ENCODE results near the gene KRT36. TPM values are rescaled to one million over a fixed set of nuclear protein-coding genes. Genes with fewer than 3 reads are reported as not detected.

KRT36 gene
- total RNA-seq, 4 donors from 2014 or later: not detected

- ATAC-seq (ENCODE audit: low FRiP score) (no peak), DNase-seq (ENCODE audit: low spot score) (no peak)
- TF ChIP-seq, protein P1, sequence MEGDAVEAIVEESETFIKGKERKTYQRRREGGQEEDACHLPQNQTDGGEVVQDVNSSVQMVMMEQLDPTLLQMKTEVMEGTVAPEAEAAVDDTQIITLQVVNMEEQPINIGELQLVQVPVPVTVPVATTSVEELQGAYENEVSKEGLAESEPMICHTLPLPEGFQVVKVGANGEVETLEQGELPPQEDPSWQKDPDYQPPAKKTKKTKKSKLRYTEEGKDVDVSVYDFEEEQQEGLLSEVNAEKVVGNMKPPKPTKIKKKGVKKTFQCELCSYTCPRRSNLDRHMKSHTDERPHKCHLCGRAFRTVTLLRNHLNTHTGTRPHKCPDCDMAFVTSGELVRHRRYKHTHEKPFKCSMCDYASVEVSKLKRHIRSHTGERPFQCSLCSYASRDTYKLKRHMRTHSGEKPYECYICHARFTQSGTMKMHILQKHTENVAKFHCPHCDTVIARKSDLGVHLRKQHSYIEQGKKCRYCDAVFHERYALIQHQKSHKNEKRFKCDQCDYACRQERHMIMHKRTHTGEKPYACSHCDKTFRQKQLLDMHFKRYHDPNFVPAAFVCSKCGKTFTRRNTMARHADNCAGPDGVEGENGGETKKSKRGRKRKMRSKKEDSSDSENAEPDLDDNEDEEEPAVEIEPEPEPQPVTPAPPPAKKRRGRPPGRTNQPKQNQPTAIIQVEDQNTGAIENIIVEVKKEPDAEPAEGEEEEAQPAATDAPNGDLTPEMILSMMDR (IDR thresholded peaks at IDR 0.05): no peak
Observed at GRCh38 chr17:41442739-41443138, 47.0 kb downstream of the KRT36 start.

GRCh38 chr17:41440531-41441033 is 49.1 kb downstream of the KRT36 start, which contains the start of gene KRT38:
KRT38 (minus strand) TSS chr17:41440983; CDS start chr17:41440921, 62 bp downstream.
- ATAC-seq (ENCODE audit: low FRiP score): no peak
- TF ChIP-seq, protein P1 (IDR thresholded peaks at IDR 0.05): no peak
- no peak for DNase-seq (ENCODE audit: low spot score)

GRCh38 chr17:41439375-41439774 is 50.3 kb downstream of the KRT36 start:
- no peak for DNase-seq (ENCODE audit: low spot score)
- TF ChIP-seq, protein P1 (IDR thresholded peaks at IDR 0.05): no peak
- no peak for ATAC-seq (ENCODE audit: low FRiP score)

DNA sequence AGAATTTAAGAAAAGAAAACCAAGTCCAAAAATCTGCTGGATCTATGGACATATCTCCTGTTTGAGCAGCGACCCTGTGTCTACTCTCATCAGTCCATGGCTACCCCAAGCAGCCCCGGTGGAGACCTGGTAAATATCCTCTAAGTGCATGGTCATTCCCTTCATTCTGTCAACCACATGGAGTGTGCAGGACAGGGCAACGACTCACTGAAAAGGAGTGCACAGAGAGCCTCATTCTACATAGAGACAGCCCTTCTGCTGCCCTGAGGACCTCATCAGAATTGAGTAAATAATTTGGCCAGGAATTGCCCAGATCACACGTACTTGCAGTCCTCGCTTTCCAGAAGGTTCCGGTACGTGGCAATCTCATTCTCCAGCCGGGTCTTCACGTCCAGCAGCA is 51.9 kb downstream of the KRT36 start:
- TF ChIP-seq, protein P1 (IDR thresholded peaks at IDR 0.05): no peak
- DNase-seq (ENCODE audit: low spot score) (no peak), ATAC-seq (ENCODE audit: low FRiP score) (no peak)

- TF ChIP-seq, protein P1 (IDR thresholded peaks at IDR 0.05): no peak
- ATAC-seq (ENCODE audit: low FRiP score) (no peak), DNase-seq (ENCODE audit: low spot score) (no peak)
Observed at GRCh38 chr17:41437254-41437653, 52.5 kb downstream of the KRT36 start.

Small RNA genes lying within 50 kb of the gene (small RNA-seq; reads per million reads assigned to genes)
- gene RNU2-32P: not detected

Other genes starting within 250 kb of the KRT36 start
- gene KRTAP9-4, start 240.2 kb downstream of the KRT36 start, total RNA-seq: not detected
- not detected for gene KRTAP9-9, start 234.5 kb downstream of the KRT36 start, total RNA-seq
- not detected for gene KRTAP9-6, start 224.5 kb downstream of the KRT36 start, total RNA-seq
- gene KRTAP9-7, start 214.2 kb downstream of the KRT36 start, total RNA-seq: not detected
- not detected for gene KRTAP29-1, start 187.1 kb downstream of the KRT36 start, total RNA-seq
- gene KRTAP16-1, start 180.6 kb downstream of the KRT36 start, total RNA-seq: not detected
- not detected for gene KRTAP17-1, start 174.2 kb downstream of the KRT36 start, total RNA-seq
- not detected for gene KRT33A, start 139.1 kb downstream of the KRT36 start, total RNA-seq
- not detected for gene KRT33B, start 120.1 kb downstream of the KRT36 start, total RNA-seq
- not detected for gene KRT34, start 107.6 kb downstream of the KRT36 start, total RNA-seq
- not detected for gene KRT31, start 92.3 kb downstream of the KRT36 start, total RNA-seq
- gene KRT37, start 65.3 kb downstream of the KRT36 start, total RNA-seq: not detected
- gene KRT38, start 48.9 kb downstream of the KRT36 start, total RNA-seq: not detected
- gene KRT32, start 22.5 kb downstream of the KRT36 start, total RNA-seq: not detected
- not detected for gene KRT35, start 8.8 kb downstream of the KRT36 start, total RNA-seq
- under 1 TPM in 1 of 4 donors, not detected in 3; 0.65 TPM for gene KRT13, start 15.7 kb upstream of the KRT36 start, total RNA-seq
- 1 to 10 TPM in 2 of 4 donors, under 1 TPM in 1, not detected in 1; 0.31 to 2.5 (median 1.8) TPM for gene KRT15, start 29.0 kb upstream of the KRT36 start, total RNA-seq
- gene KRT19, start 38.4 kb upstream of the KRT36 start, total RNA-seq: 100 to 1,000 TPM in 2 of 4 donors, 10 to 100 TPM in 2; 22.1 to 838 (median 270) TPM
- not detected for gene KRT9, start 82.1 kb upstream of the KRT36 start, total RNA-seq
- 1 to 10 TPM in 2 of 4 donors, under 1 TPM in 1, not detected in 1; 0.56 to 4.0 (median 3.0) TPM for gene KRT14, start 97.0 kb upstream of the KRT36 start, total RNA-seq
- gene KRT16, start 122.9 kb upstream of the KRT36 start, total RNA-seq: 100 to 1,000 TPM in 1 of 4 donors, 1 to 10 TPM in 2, under 1 TPM in 1; 0.84 to 158 (median 7.6) TPM
- gene KRT17, start 134.7 kb upstream of the KRT36 start, total RNA-seq: under 1 TPM in 1 of 4 donors, not detected in 3; 0.56 TPM
- 100 to 1,000 TPM; 444 to 832 (median 685) TPM for gene EIF1, start 199.0 kb upstream of the KRT36 start, total RNA-seq
- gene GAST, start 222.4 kb upstream of the KRT36 start, total RNA-seq: not detected
- 1 to 10 TPM in 1 of 4 donors, under 1 TPM in 1, not detected in 2; 0.47 to 1.1 TPM for gene HAP1, start 244.7 kb upstream of the KRT36 start, total RNA-seq

Data from omental fat pad (tissue), 4 donors.